GM20431 (cell line): ENCODE results near the gene PBX2.

ENCODE experiments used
- in situ Hi-C: fragments of 300-500 bp; cut with MseI, MboI; formaldehyde crosslinking; loops from one replicate; pipeline ENCODE4 v1.15.0; 2020; ENCODE audit warnings: low sequenced_read_pairs; ENCODE audit not compliant: unreplicated experiment

PBX2 gene

GRCh38 chr6:32175711-32176475 lies 14.1 kb downstream of the PBX2 start, which contains the start of gene AGPAT1:
Gene AGPAT1, minus strand, starts transcription at chr6:32176084. Its CDS starts 4,588 bp downstream, at chr6:32171496.
- in situ Hi-C loops = no loop called here

GRCh38 chr6:32175322-32175710 lies 14.7 kb downstream of the PBX2 start:
- in situ Hi-C loops = no loop called here

- in situ Hi-C loops = no loop called here
Observed at GRCh38 chr6:32174416-32174815, 15.6 kb downstream of the PBX2 start.

GRCh38 chr6:32173051-32173727 lies 16.8 kb downstream of the PBX2 start:
- in situ Hi-C loops = no loop called here

- in situ Hi-C loops = no loop called here
Observed at GRCh38 chr6:32171234-32171633, 18.8 kb downstream of the PBX2 start.

- in situ Hi-C loops = no loop called here
Observed at GRCh38 chr6:32170294-32170693, 19.7 kb downstream of the PBX2 start.

- in situ Hi-C loops = no loop called here
Observed at GRCh38 chr6:32168807-32169591, 21.0 kb downstream of the PBX2 start.

GRCh38 chr6:32168350-32168749 lies 21.7 kb downstream of the PBX2 start:
- in situ Hi-C loops = no loop called here

GRCh38 chr6:32167761-32168262 lies 22.2 kb downstream of the PBX2 start:
- in situ Hi-C loops = no loop called here

- in situ Hi-C loops = no loop called here
Observed at GRCh38 chr6:32167154-32167760, 22.7 kb downstream of the PBX2 start.

- in situ Hi-C loops = no loop called here
Observed at GRCh38 chr6:32166411-32167061, 23.5 kb downstream of the PBX2 start.

- in situ Hi-C loops = no loop called here
Observed at GRCh38 chr6:32164295-32164694, 25.7 kb downstream of the PBX2 start, which contains the start of gene EGFL8. Gene EGFL8, plus strand, starts transcription at chr6:32164595. Its CDS starts 1,571 bp downstream, at chr6:32166166.

- in situ Hi-C loops = no loop called here
Observed at GRCh38 chr6:32163559-32164258, 26.3 kb downstream of the PBX2 start.

- in situ Hi-C loops = no loop called here
Observed at GRCh38 chr6:32158052-32158451, 31.9 kb downstream of the PBX2 start.

GRCh38 chr6:32156891-32157290 lies 33.1 kb downstream of the PBX2 start:
- in situ Hi-C loops = no loop called here

GRCh38 chr6:32154514-32155161 lies 35.4 kb downstream of the PBX2 start:
- in situ Hi-C loops = no loop called here

GRCh38 chr6:32153564-32154513 lies 36.2 kb downstream of the PBX2 start, which contains the start of gene PPT2:
Gene PPT2, plus strand, starts transcription at chr6:32154141. Its CDS starts 454 bp downstream, at chr6:32154595.
- in situ Hi-C loops = no loop called here
